Stomach (tissue), 9 donors: ENCODE data around the gene TEX36. TPM values are rescaled to one million over a fixed set of nuclear protein-coding genes. Genes with fewer than 3 reads are reported as not detected.

Source experiments
- DNase-seq, 2 donors: peaks; one replicate each; pipeline versions ENCODE4 v3.0.0 to v3.0.0-alpha.2; 2013 to 2019
- H3K27ac ChIP-seq, 5 donors: fragments of 200-600 bp in 4 of 5; sonication (generic) in 4 of 5; one replicate each; pipeline ENCODE4 v1.5.1; 2013 to 2019; ENCODE audit warnings: mild to moderate bottlenecking in 1 of 5, moderate library complexity in 1 of 5
- H3K27me3 ChIP-seq, 3 donors: fragments of 200-600 bp; sonication (generic); one replicate each; pipeline ENCODE4 v1.5.1; 2017 to 2019; ENCODE audit warnings: mixed run types in 1 of 3
- H3K36me3 ChIP-seq, 4 donors: fragments of 200-600 bp; sonication (generic); 1 replicate in 3 of 4; 2 replicates in 1 of 4; pipeline ENCODE4 v1.5.1; 2016 to 2019
- H3K4me1 ChIP-seq, 4 donors: fragments of 200-600 bp; sonication (generic); one replicate each; pipeline ENCODE4 v1.5.1; 2016 to 2019
- H3K4me3 ChIP-seq, 4 donors: fragments of 200-600 bp; sonication (generic) in 3 of 4; one replicate each; pipeline ENCODE4 v1.5.1; 2016 to 2019; ENCODE audit warnings: mild to moderate bottlenecking in 1 of 4
- H3K9me3 ChIP-seq, 4 donors: fragments of 200-600 bp; sonication (generic); one replicate each; pipeline ENCODE4 v1.5.1; 2016 to 2019
- EP300 ChIP-seq: sonication (generic); formaldehyde crosslinking; IDR thresholded peaks from one replicate; pipeline ENCODE4 v1.6.1; 2017; ENCODE audit warnings: antibody characterized with exemption
- POLR2A ChIP-seq, 4 donors: fragments of 450-650 bp; IDR thresholded peaks; one replicate each; pipeline ENCODE4 v1.6.1; 2016; ENCODE audit warnings: antibody characterized with exemption in 4 of 4, control low read depth in 2 of 4, mild to moderate bottlenecking in 1 of 4, moderate library complexity in 1 of 4
- POLR2AphosphoS5 ChIP-seq, 3 donors: sonication (generic); formaldehyde crosslinking; IDR thresholded peaks; one replicate each; pipeline ENCODE4 v1.6.1; 2016; ENCODE audit warnings: antibody characterized with exemption in 3 of 3
- WGBS, 5 donors: extraction: QIAGEN DNeasy Blood & Tissue Kit in 3 of 5; methylation state at CpG; one replicate each; pipeline versions ENCODE4 v1.1.5 to v1.1.7; 2013 to 2018; 5-methylcytosine and 5-hydroxymethylcytosine counted together
- intact Hi-C: fragments of 100-400 bp; cut with DNase I; formaldehyde crosslinking; loops from one replicate; pipeline ENCODE4 v1.15.1; 2023; ENCODE audit warnings: low total_unique reads
- polyA plus RNA-seq, 3 donors: library from polyadenylated mRNA; stranded (reverse); fragments of 200-250 nt; gene quantifications; one replicate each; pipeline ENCODE4 v1.2.3, GENCODE V29; 2013
- total RNA-seq, 5 donors: library from RNA; depleted of rRNA; stranded (reverse); fragments of >200 nt; gene quantifications; one replicate each; pipeline versions ENCODE4 v1.1.0 to v1.2.3, GENCODE V29; 2014 to 2016
- TF ChIP-seq, protein P1 (sequence below), 7 experiments: fragments of 450-650 bp in 4 of 7; fragments of 200-600 bp in 3 of 7; sonication (generic) in 3 of 7; IDR thresholded peaks; one replicate each; pipeline ENCODE4 v1.5.1; 2016 to 2019; ENCODE audit warnings: antibody characterized with exemption in 7 of 7, control low read depth in 2 of 7, mild to moderate bottlenecking in 1 of 7
- donor health status: healthy with polysubstance abuse.
- donor health status: Bipolar disorder and iron deficiency.
- donor health status: healthy.

TEX36 gene
- total and polyA plus RNA-seq, 8 donors: not detected

DNA sequence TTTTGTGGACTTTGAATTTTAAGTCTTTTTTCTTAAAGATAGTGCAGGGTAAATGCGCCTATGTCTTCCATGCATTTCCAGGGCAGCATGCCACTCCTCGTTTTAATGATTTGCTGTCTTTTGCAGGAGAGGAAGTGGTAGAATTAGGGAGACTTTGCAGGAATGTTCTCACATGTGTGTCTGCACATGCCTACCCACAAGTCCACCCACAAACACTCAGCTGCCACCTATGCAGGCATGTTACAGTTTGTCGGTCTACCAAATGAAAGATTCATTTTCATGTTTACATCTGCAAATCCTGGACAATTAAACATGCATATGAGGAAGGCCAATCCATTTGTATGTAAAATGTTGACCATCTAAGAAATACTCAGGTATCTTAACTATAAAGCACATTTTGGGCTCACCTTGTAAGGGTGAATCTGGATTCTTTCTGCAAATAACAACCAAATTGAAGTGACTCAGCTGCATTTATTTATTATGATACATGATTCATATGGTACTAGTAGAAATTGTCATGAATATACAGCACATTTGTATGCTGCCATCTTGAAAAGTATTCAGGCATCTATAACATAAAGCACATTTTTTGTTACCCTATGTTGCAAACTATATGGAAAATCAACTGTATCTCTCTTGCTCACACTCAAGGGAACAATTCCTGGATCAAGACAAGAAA lies 4.7 kb upstream of the TEX36 start:
- DNase-seq: no peak
- peaks cover 0 to 4% (median 0%) of the 10 kb centered on the region in 4 donors for H3K4me1 ChIP-seq
- 63 to 81% (median 74%) methylated on average over 3 of the region's 3 CpGs for WGBS, 5 donors
- TF ChIP-seq EP300 (no peak), POLR2AphosphoS5 (IDR thresholded peaks at IDR 0.05) (no peak), POLR2A (IDR thresholded peaks at IDR 0.05) (no peak)
- TF ChIP-seq, protein P1, sequence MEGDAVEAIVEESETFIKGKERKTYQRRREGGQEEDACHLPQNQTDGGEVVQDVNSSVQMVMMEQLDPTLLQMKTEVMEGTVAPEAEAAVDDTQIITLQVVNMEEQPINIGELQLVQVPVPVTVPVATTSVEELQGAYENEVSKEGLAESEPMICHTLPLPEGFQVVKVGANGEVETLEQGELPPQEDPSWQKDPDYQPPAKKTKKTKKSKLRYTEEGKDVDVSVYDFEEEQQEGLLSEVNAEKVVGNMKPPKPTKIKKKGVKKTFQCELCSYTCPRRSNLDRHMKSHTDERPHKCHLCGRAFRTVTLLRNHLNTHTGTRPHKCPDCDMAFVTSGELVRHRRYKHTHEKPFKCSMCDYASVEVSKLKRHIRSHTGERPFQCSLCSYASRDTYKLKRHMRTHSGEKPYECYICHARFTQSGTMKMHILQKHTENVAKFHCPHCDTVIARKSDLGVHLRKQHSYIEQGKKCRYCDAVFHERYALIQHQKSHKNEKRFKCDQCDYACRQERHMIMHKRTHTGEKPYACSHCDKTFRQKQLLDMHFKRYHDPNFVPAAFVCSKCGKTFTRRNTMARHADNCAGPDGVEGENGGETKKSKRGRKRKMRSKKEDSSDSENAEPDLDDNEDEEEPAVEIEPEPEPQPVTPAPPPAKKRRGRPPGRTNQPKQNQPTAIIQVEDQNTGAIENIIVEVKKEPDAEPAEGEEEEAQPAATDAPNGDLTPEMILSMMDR (IDR thresholded peaks at IDR 0.05): no peak
- peaks cover 0 to 4% (median 0%) of the 10 kb centered on the region in 3 donors for H3K27me3 ChIP-seq
- intact Hi-C loops: no loop called here
- H3K36me3 ChIP-seq: no peaks in the 10 kb centered on the region
- H3K4me3 ChIP-seq: no peak overlapping the region
- H3K27ac ChIP-seq: no peak overlapping the region
- H3K9me3 ChIP-seq: no peaks in the 10 kb centered on the region

DNA sequence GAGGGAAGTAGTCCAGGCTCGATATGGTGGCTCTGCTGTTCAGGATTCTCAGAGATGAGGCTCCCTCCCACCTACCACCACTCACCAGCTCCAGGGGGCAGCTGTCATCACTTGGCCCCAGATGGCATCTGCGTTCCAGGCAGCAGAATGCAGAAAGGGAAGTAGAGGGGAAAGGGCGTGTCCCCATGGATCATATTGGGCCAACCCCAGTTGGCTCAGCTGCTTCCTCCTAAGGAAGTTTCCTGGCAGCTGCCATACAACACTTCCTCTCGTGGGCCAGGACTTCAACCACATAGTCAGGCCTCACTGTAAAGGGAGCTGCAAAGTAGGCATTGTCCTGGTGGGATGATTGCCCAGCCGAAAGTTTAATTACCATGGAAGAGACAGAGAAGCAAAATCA lies 1.6 kb upstream of the TEX36 start:
- peaks cover 0 to 4% (median 0%) of the 10 kb centered on the region in 3 donors for H3K27me3 ChIP-seq

DNA sequence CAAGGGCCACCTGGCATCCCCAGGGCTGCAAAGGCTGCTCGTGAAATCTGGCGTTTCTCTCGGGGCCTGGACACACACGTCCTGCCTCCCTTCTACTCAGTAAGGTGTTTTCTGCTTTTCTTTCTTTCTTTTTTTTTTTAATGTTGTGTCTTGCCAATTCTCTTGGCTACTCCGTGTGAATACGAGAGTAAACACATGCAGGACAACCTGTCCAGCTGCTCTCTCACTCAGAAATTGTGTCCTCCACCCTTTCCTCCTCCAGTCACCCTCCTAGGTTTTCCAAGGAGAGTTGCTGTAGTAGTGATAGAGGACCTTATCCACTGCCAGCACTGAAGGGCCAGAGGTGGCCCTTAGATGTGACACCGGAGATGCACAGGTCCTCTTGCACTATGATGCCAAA lies 858 bp upstream of the TEX36 start:
- H3K9me3 ChIP-seq: no peaks in the 10 kb centered on the region
- no peaks in the 10 kb centered on the region for H3K4me1 ChIP-seq
- H3K27ac ChIP-seq: no peak overlapping the region
- whole genome bisulfite sequencing, 5 donors: 57 to 67% (median 58%) methylated on average over 7 of the region's 7 CpGs
- no peak for DNase-seq
- no peaks in the 10 kb centered on the region for H3K27me3 ChIP-seq
- no peak overlapping the region for H3K4me3 ChIP-seq
- no peak for TF ChIP-seq POLR2AphosphoS5 (IDR thresholded peaks at IDR 0.05)
- no peak for TF ChIP-seq POLR2A (IDR thresholded peaks at IDR 0.05)
- TF ChIP-seq EP300: no peak
- TF ChIP-seq, protein P1 (IDR thresholded peaks at IDR 0.05): no peak
- intact Hi-C loops: no loop called here
- H3K36me3 ChIP-seq: no peaks in the 10 kb centered on the region

More for the DNA sequence above, 1.6 kb upstream of the TEX36 start:
- Histone ChIP-seq H3K4me3 (no peak overlapping the region), H3K9me3 (no peaks in the 10 kb centered on the region), H3K36me3 (no peaks in the 10 kb centered on the region), H3K4me1 (no peaks in the 10 kb centered on the region), H3K27ac (no peak overlapping the region)
- TF ChIP-seq, protein P1 (IDR thresholded peaks at IDR 0.05): no peak
- no peak for TF ChIP-seq EP300
- TF ChIP-seq POLR2A (IDR thresholded peaks at IDR 0.05): no peak
- TF ChIP-seq POLR2AphosphoS5 (IDR thresholded peaks at IDR 0.05): no peak
- intact Hi-C loops: no loop called here
- DNase-seq: no peak
- WGBS, 5 donors: 67 to 79% (median 70%) methylated on average over 4 to 5 of the region's 5 CpGs

DNA sequence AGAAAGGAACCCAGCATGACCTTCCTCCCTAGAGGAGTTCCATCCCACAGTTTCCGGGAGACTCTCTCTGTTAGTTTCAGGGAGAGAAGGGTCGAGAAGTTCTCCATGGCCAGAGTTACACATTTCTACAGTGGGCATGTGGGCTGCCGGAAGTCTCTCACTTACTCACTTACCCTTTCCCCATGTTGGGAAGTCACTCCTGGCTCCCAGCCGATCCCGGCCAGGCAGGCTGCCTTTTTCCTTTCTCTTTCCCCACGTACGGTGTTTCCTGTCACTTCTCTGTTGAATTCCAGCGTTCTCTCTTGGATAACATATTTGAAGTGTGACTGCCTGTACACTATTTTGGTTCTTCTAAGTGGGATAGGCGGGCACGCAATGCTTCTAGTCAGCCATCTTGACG lies 3.5 kb downstream of the TEX36 start:
- Histone ChIP-seq H3K27me3 (no peaks in the 10 kb centered on the region), H3K27ac (no peak overlapping the region), H3K9me3 (peaks cover 0 to 29% (median 20%) of the 10 kb centered on the region in 4 donors), H3K4me1 (no peaks in the 10 kb centered on the region), H3K4me3 (no peak overlapping the region), H3K36me3 (no peaks in the 10 kb centered on the region)
- no peak for DNase-seq
- TF ChIP-seq POLR2A (IDR thresholded peaks at IDR 0.05) (no peak), EP300 (no peak), POLR2AphosphoS5 (IDR thresholded peaks at IDR 0.05) (no peak)
- TF ChIP-seq, protein P1 (IDR thresholded peaks at IDR 0.05): no peak
- 67 to 76% (median 74%) methylated on average over 11 of the region's 11 CpGs for WGBS, 5 donors
- intact Hi-C loops: no loop called here
